Inflammatory macrophage (primary cell): ENCODE data around the gene MUS81.
A peak's percentile ranks its signal among the peaks of the same experiment; 100 is the strongest.
"Not testable (repeated sequence)": the region's sequence is repeated elsewhere in the genome, so short reads cannot be mapped to it uniquely, and the experiment has no call there.

Source experiments
- DNase-seq, 2 donors: peaks; one replicate each; pipeline ENCODE4 v3.0.0-alpha.2; 2020 to 2022

The MUS81 gene

GRCh38 chr11:65847746-65848145 lies 12.5 kb upstream of the MUS81 start:
- no peak for DNase-seq

DNA sequence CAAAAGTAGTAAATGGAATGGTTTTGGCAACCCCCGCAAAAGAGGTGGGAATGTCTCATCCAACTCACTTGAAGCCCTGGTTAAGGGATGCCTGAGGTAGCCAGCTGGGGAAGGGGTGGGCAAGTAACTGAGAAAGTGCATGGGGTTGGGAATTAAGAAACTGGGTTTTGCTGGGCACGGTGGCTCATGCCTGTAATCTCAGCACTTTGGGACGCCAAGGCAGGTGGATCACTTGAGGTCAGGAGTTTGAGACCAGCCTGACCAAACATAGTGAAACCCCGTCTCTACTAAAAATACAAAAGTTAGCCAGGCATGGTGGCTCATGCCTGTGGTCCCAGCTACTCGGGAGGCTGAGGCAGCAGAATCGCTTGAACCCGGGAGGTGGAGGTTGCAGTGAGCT lies 11.5 kb upstream of the MUS81 start:
- DNase-seq, result not testable (repeated sequence)

- DNase-seq, result no peak
Observed at GRCh38 chr11:65849366-65849765, 10.9 kb upstream of the MUS81 start.

DNA sequence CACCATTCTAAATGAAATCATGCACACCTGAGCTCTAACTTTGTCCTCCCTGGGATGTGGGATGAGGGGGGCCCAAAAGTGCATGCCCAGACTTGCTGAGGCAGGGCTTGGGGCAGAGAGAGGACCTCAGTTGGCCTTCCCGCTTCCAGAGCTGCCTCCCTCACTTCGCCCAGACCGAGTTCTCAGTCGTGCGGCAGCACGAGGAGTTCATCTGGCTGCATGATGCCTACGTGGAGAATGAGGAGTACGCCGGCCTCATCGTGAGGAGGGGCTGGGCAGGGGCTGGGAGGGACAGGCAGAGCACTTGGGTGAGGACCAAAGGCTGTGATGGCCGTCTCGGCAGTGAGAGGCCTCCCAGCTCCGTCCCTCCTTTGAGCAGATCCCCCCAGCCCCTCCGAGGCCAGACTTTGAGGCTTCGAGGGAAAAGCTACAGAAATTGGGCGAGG lies 10.4 kb upstream of the MUS81 start:
- DNase-seq, result no peak

DNA sequence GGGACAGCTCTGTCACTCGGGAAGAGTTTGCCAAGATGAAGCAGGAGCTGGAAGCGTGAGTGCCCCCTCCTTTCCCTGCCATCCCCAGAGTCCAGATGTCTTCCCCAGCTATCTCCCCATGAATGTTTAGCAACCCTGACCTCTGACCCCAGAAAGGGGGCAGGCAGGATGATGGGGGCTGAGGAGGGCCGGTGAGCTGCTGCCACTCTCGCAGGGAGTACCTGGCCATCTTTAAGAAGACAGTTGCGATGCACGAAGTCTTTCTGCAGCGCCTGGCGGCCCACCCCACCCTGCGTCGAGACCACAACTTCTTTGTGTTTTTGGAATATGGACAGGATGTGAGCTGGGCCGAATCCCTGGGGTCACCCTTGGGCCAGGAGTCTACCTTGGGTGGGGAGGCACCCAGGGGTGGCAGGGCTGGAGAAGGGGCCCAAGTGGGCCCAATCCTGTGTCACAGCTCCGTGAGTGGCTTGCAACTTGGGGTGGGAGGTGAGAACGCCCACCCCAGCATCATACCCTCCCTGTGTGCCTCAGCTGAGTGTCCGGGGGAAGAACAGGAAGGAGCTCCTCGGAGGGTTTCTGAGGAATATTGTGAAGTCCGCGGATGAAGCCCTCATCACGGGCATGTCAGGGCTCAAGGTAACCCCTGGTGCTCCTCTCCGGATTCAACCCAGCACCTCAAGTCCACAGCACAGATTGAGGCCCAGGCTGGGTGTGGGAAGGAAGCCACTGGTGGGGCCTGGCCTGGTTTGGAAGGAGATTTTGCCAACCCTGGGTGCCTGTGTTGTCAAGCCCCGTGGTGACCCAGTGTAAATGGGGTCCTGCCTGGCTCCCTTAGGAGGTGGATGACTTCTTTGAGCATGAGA lies 9.8 kb upstream of the MUS81 start:
- DNase-seq, result no peak

DNA sequence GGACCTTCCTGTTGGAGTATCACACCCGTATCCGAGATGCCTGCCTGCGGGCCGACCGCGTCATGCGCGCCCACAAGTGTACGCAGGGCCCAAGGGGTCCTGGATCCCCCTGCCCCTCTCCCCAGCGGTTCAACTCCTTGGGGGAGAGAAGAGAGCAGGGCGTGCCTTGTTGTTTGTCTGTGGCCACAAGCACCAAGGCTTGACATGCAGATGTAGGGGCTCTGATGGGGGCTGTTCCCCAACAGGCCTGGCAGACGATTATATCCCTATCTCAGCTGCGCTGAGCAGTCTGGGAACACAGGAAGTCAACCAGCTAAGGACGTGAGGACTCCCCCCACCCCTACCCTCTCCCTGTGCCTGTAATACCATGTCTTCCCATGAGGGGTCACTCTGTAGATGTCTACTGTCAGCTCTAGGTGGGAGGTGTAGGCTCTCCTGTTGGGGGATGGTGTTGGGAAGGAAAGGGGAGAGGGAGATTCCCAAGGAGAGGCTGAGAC lies 9.1 kb upstream of the MUS81 start:
- peak; percentile 35 to 40 for DNase-seq

DNA sequence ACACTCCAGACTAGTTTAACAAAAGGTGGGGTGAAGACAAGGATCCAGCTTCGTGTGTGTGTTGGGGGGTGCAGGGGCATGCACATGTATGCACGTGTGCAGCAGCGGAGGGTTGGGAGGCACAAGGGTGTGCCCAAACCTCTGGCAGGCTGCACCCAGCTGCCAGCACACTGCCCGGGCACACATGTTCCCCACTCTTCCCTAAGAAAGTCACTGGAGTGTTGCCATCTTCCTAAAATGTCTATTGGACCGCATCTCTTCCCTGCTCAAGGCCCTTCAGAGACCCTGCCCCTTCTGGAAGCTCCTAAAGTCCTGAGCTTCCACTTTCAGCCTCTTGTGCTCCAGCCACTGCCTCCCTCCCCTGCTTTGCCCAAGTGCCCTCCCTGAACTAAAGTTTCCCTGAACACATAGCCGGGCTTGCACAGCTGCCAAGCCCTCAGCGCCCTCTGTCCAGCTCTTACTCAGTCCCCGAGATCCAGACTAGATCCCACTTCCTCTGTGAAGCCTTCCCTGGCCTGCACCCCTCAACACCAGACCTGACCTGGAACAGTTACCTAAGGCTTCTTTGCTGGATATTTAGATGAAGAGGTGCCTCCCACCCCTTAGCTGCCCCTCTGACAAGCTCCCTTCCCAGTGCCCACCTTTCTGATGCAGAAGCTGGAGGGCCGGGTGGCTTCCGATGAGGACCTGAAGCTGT lies 8.3 kb upstream of the MUS81 start:
- DNase-seq, result no peak

DNA sequence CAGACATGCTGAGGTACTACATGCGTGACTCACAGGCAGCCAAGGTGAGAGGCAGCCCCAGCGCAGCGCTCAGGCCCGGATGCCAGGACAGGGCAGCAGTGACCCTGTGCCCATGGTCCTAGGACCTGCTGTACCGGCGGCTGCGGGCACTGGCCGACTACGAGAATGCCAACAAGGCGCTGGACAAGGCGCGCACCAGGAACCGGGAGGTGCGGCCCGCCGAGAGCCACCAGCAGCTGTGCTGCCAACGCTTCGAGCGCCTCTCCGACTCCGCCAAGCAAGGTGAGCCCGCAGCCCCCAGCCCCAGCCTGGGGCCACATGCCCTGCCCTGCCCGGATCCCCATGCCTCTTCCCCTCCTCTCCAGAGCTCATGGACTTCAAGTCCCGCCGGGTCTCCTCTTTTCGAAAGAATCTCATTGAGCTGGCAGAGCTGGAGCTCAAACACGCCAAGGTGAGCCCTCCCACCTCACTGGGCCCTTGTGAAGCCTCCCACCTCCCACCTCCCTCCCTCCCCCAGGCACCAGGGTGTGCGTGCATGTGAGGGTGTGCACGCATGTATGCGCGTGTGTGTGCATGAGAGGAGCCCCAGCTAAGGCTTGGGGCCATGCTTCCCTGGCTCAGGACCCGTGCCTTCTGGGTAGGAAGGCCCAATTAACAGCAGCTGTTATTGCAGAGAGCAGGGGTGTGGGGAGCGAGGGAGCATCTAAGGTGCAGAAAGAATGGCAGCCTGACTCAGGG lies 7.6 kb upstream of the MUS81 start:
- DNase-seq, result no peak

DNA sequence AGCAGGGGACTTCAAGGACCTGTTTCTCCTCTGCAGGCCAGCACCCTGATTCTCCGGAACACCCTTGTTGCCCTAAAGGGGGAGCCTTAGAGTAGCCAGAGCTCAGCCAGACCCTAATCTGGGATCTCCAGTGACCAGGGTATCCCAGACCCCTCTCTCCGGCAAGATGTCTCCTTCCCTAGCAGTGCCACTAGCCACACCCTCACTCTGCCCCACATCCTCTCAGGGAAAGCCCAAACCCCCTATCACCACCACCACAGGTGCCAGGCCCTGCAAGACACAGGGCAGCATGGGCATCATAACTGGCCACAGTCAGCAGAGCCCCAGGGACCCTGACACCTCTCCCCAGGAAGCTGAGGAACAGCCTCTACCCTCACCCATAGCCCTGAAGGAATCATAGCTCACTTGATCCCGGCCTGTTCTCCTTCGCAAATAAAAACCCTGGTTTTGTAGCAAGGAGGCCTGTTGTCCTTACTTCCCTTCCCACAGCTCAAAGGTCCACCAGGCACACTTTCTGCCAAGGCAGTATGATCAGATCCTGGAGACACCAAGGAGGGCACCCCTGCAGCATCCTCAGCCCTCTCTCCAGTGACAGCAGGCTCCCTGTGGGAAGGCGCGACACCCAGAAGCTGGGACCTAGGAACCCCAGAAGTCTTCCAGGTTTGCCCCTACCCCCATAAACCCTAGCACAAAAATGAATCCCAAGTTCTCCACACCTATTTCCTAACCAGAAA lies 6.8 kb upstream of the MUS81 start:
- DNase-seq, result no peak

GRCh38 chr11:65854161-65854592 lies 6.1 kb upstream of the MUS81 start:
- no peak for DNase-seq

- no peak for DNase-seq
Observed at GRCh38 chr11:65854852-65855837, 5.1 kb upstream of the MUS81 start.

- DNase-seq, result no peak
Observed at GRCh38 chr11:65855927-65856363, 4.3 kb upstream of the MUS81 start.

DNA sequence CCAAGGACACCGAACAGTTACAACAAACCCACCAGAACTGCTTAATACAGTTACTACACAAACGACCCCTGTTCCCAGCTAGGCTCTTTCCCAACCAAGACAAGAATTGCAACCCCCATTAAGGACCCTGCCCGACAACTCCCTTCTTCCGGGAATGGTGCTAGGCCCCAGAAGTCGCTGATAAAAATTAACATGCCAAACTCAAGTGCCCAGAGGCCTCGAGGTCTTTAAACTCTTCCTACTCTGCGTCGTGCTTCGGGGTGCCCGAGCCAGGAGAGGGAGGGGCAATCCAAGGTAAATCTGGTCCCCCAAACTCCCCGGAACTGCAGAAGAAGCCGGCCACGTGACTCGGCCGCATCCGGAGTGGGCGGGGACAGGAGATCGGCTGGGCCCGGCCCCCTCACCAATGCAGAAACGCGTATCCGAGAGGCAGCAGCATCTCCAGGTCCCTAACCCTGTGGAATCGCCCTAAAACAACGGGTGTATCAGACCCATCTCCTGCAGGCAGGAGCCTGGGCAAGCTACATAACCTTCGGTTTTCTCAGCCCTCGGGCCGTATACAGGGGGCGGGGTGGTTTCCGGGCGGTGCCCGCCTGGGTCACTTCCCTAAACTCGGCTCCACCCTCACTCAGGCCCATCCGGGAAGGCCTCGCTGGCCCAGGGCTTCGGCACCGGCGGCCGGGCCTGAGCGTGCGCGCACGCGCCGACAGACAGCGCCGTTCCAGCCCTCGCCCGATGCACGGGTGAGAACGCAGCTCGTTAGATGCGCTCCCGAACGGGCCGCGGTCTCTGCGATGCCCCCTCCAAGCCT lies 3.3 kb upstream of the MUS81 start:
- peak; percentile 87 to 92 for DNase-seq

DNA sequence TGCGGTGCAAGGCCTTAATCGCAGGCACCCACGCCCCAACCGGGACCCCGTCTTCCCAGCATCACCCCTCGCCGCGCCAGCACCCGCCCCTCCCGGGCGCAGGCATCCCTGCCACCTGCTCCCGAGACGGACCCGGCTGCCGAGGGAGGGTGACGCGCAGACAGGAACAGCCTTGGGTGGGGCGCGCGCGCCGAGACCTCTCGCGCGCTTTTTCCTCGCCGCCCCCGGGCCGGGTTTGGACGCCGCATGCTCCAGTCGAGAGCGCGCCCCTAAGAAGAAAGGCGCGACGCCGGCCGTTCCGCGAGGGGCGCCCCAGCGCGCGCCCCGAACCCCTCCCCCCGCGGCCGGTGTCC lies 2.8 kb upstream of the MUS81 start:
- DNase-seq, result no peak

GRCh38 chr11:65857853-65858680 lies 2.2 kb upstream of the MUS81 start, which contains the start of gene CFL1:
Gene CFL1 (minus strand): TSS chr11:65858180. CDS start chr11:65858099, 81 bp downstream.
- DNase-seq, result peak; percentile 98 to 99

- DNase-seq, result peak in 1 of 2 donors; percentile 14
Observed at GRCh38 chr11:65858681-65859087, 1.5 kb upstream of the MUS81 start.

- peak; percentile 98 to 99 for DNase-seq
Observed at GRCh38 chr11:65859095-65859811, 980 bp upstream of the MUS81 start.

DNA sequence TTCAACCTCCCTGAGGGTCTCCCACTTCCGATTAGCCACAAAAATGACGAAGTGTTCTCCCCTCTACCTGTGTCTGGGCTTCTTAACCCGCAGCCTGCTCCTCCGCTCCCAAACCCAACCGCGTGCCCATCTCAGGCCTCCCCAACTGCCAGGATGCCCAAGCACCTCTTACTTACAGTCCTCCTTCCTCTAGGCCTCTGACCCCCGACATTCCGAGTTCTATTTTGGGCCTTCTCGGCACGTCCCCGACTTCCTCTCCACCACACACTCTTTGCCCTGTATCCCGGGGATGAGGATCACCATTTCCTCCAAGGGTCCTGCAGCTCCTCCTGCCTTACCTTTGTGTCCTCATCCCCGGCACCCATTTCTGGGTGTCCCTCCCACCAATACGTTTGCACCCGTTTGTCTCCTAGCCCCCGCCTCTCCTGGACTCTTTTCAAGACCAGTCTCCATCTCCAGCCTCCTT lies 388 bp upstream of the MUS81 start:
- peak in 1 of 2 donors; percentile 13 for DNase-seq
